Neuronal stem cell (in vitro differentiated cells): Measurements from ENCODE around the gene OR5L1.

Experiments used
- DNase-seq: peaks from one replicate; pipeline ENCODE4 v3.0.0-alpha.2; 2013; ENCODE audit warnings: low spot score
- H2AFZ ChIP-seq: one replicate; pipeline ENCODE4 v1.6.1; 2013; ENCODE audit warnings: mild to moderate bottlenecking, low read length, inconsistent platforms
- H2AK5ac ChIP-seq: 2 replicates; pipeline ENCODE4 v1.6.1; 2013; ENCODE audit warnings: low read depth, mild to moderate bottlenecking, inconsistent platforms, low read length, moderate library complexity, mixed read lengths
- H2BK120ac ChIP-seq: 2 replicates; pipeline ENCODE4 v1.6.1; 2013; ENCODE audit warnings: low read depth, mild to moderate bottlenecking, inconsistent platforms, low read length, moderate library complexity, mixed read lengths
- H2BK12ac ChIP-seq: one replicate; pipeline ENCODE4 v1.6.1; 2013; ENCODE audit warnings: low read length, inconsistent platforms
- H2BK15ac ChIP-seq: 2 replicates; pipeline ENCODE4 v1.6.1; 2013; ENCODE audit warnings: mild to moderate bottlenecking, low read length, inconsistent platforms, mixed read lengths
- H2BK5ac ChIP-seq: one replicate; pipeline ENCODE4 v1.6.1; 2013; ENCODE audit warnings: inconsistent platforms, mild to moderate bottlenecking, low read length, moderate library complexity
- H3K14ac ChIP-seq: one replicate; pipeline ENCODE4 v1.6.1; 2013; ENCODE audit warnings: low read length, inconsistent platforms
- H3K18ac ChIP-seq: 2 replicates; pipeline ENCODE4 v1.6.1; 2013; ENCODE audit warnings: low read length, inconsistent platforms
- H3K23ac ChIP-seq: 2 replicates; pipeline ENCODE4 v1.6.1; 2013; ENCODE audit warnings: low read depth, mild to moderate bottlenecking, mixed read lengths, low read length, inconsistent platforms; ENCODE audit not compliant: poor library complexity
- H3K27ac ChIP-seq: replicated peaks from 3 replicates; pipeline ENCODE4 v1.5.1; 2013; ENCODE audit warnings: low read length, inconsistent platforms
- H3K27me3 ChIP-seq, 3 experiments: 2 replicates each; pipeline ENCODE4 v1.6.1; 2013; ENCODE audit warnings: low read length in 3 of 3, mild to moderate bottlenecking in 2 of 3, inconsistent platforms in 1 of 3, low read depth in 1 of 3, mixed read lengths in 1 of 3, moderate library complexity in 1 of 3; ENCODE audit not compliant: control insufficient read depth in 3 of 3, insufficient read depth in 3 of 3
- H3K36me3 ChIP-seq, 2 donors: replicated peaks in 1 of 2; 2 replicates each; pipeline ENCODE4 v1.6.1; 2013; ENCODE audit warnings: low read length in 2 of 2; ENCODE audit not compliant: control insufficient read depth in 2 of 2, insufficient read depth in 2 of 2
- H3K4ac ChIP-seq: 2 replicates; pipeline ENCODE4 v1.6.1; 2013; ENCODE audit warnings: inconsistent platforms, mild to moderate bottlenecking, low read length, moderate library complexity
- H3K4me1 ChIP-seq, 2 donors: 1 replicate in 1 of 2; 2 replicates in 1 of 2; pipeline ENCODE4 v1.6.1; 2013; ENCODE audit warnings: low read length in 2 of 2, low read depth in 1 of 2; ENCODE audit not compliant: control insufficient read depth in 2 of 2, insufficient read depth in 1 of 2
- H3K4me2 ChIP-seq: one replicate; pipeline ENCODE4 v1.6.1; 2013; ENCODE audit warnings: mild to moderate bottlenecking, low read length, inconsistent platforms; ENCODE audit not compliant: insufficient read depth, poor library complexity, severe bottlenecking
- H3K4me3 ChIP-seq, 2 donors: 2 replicates each; pipeline ENCODE4 v1.5.1; 2013; ENCODE audit warnings: low read length in 2 of 2, mild to moderate bottlenecking in 2 of 2, inconsistent platforms in 1 of 2, moderate library complexity in 1 of 2
- H3K79me1 ChIP-seq: one replicate; pipeline ENCODE4 v1.6.1; 2013; ENCODE audit warnings: low read depth, mild to moderate bottlenecking, inconsistent platforms, low read length, moderate library complexity
- H3K9ac ChIP-seq: one replicate; pipeline ENCODE4 v1.6.1; 2013; ENCODE audit warnings: mild to moderate bottlenecking, low read depth, low read length, inconsistent platforms; ENCODE audit not compliant: poor library complexity
- H3K9me3 ChIP-seq, 2 donors: replicated peaks in 1 of 2; 2 replicates each; pipeline versions ENCODE3 to v1.6.1; 2013; ENCODE audit warnings: low read length in 2 of 2, mild to moderate bottlenecking in 2 of 2, inconsistent platforms in 1 of 2, low read depth in 1 of 2, mixed read lengths in 1 of 2, moderate library complexity in 1 of 2; ENCODE audit not compliant: control insufficient read depth in 2 of 2, insufficient read depth in 1 of 2
- H4K8ac ChIP-seq: one replicate; pipeline ENCODE4 v1.6.1; 2013; ENCODE audit warnings: low read depth, mild to moderate bottlenecking, inconsistent platforms, low read length, moderate library complexity
- H4K91ac ChIP-seq: one replicate; pipeline ENCODE4 v1.6.1; 2013; ENCODE audit warnings: low read length, low read depth, mild to moderate bottlenecking, inconsistent platforms; ENCODE audit not compliant: poor library complexity
- WGBS, 2 donors: extraction: QIAGEN DNeasy Blood & Tissue Kit; methylation state at CpG; one replicate each; pipeline ENCODE4 v1.1.7; 2013; ENCODE audit warnings: missing lambda C conversion rate in 2 of 2, mixed read lengths in 1 of 2; ENCODE audit not compliant: insufficient read length in 2 of 2, insufficient replicate concordance in 1 of 2; ENCODE audit errors: extremely low coverage in 2 of 2; 5-methylcytosine and 5-hydroxymethylcytosine counted together

OR5L1 gene

DNA sequence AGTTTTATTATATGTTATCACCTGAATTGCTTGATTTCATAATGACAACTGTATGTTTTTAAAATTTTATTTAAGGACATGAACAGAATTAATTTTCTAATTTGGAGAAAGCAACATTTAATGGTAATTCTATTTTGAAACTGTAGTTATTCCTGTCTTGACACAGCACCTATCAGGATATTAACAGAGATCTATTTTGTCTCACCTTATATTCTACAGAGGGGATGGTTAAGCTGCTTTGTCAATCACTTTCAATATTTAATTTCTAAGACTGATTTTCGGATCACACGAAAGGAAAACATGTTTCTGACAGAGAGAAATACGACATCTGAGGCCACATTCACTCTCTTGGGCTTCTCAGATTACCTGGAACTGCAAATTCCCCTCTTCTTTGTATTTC is 27.3 kb downstream of the OR5L1 start, which contains the start of gene OR5D16:
Gene OR5D16 (plus strand): TSS at position 301 of the 400 bp plus-strand sequence. CDS start 0 bp downstream, at position 301.
- no CpG with 5 or more reads among the region's 3 CpGs for WGBS, 2 donors
- no peaks in the 10 kb centered on the region for H3K4me1 ChIP-seq
- no peak within 1 kb of the TSS for H3K4me2 ChIP-seq
- H3K23ac ChIP-seq = no peak within 1 kb of the TSS
- H2BK5ac ChIP-seq = no peak within 1 kb of the TSS
- no peak within 1 kb of the TSS for H2AK5ac ChIP-seq
- H2BK120ac ChIP-seq = no peak within 1 kb of the TSS
- peaks cover 0 to 1% of the 10 kb centered on the region in 2 donors for H3K36me3 ChIP-seq
- H4K91ac ChIP-seq = no peak within 1 kb of the TSS
- H3K79me1 ChIP-seq = no peaks in the 10 kb centered on the region
- H3K27ac ChIP-seq = no peak within 1 kb of the TSS
- H2BK12ac ChIP-seq = no peak within 1 kb of the TSS
- H2BK15ac ChIP-seq = no peak within 1 kb of the TSS
- H3K9me3 ChIP-seq = peaks cover 0 to 7% of the 10 kb centered on the region in 2 donors
- no peak for DNase-seq
- H3K27me3 ChIP-seq = no peaks in the 10 kb centered on the region
- no peak within 1 kb of the TSS for H2AFZ ChIP-seq
- no peak within 1 kb of the TSS for H3K9ac ChIP-seq
- H3K4ac ChIP-seq = no peak within 1 kb of the TSS
- H3K14ac ChIP-seq = no peak within 1 kb of the TSS
- H3K18ac ChIP-seq = no peak within 1 kb of the TSS
- H3K4me3 ChIP-seq = no peak within 1 kb of the TSS
- no peak within 1 kb of the TSS for H4K8ac ChIP-seq

DNA sequence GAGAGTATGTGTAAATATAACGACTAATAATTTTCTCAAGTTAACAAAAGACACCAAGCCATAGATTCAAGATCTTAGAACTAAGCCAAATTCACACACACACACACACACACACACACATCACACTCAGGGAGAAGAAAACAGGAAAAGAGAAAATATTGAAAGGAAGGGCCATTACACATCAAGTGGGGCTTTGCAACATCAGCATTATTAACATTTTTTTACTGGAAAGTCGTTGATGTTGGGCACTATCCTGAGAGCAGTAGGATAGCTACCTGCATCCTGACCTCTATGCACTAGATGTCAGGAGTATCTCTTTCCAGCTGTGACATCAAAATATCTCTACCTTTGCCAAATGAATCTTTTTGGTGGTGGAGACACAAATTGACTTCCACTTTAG is 36.3 kb downstream of the OR5L1 start:
- Histone ChIP-seq H3K23ac (no peak overlapping the region), H3K9ac (no peak overlapping the region), H3K4me3 (no peak overlapping the region), H2BK5ac (no peak overlapping the region), H3K18ac (no peak overlapping the region), H2BK12ac (no peak overlapping the region), H4K8ac (no peak overlapping the region), H3K27ac (no peak overlapping the region), H3K4me1 (no peaks in the 10 kb centered on the region), H2BK120ac (no peak overlapping the region), H3K36me3 (no peaks in the 10 kb centered on the region), H4K91ac (no peak overlapping the region), H3K27me3 (no peaks in the 10 kb centered on the region), H3K14ac (no peak overlapping the region), H3K9me3 (peaks cover 0 to 2% of the 10 kb centered on the region in 2 donors), H3K4me2 (no peak overlapping the region), H3K79me1 (no peaks in the 10 kb centered on the region), H2BK15ac (no peak overlapping the region), H3K4ac (no peak overlapping the region), H2AFZ (no peak overlapping the region), H2AK5ac (no peak overlapping the region)
- no CpG with 5 or more reads among the region's 2 CpGs for WGBS, 2 donors
- no peak for DNase-seq

- Histone ChIP-seq H3K9ac (no peak overlapping the region), H3K4ac (no peak overlapping the region), H2BK5ac (no peak overlapping the region), H2BK15ac (no peak overlapping the region), H3K4me1 (no peaks in the 10 kb centered on the region), H4K8ac (no peak overlapping the region), H2BK12ac (no peak overlapping the region), H3K27ac (no peak overlapping the region), H3K4me2 (no peak overlapping the region), H3K14ac (no peak overlapping the region), H3K18ac (no peak overlapping the region), H3K23ac (no peak overlapping the region), H3K36me3 (no peaks in the 10 kb centered on the region), H3K4me3 (no peak overlapping the region), H2BK120ac (no peak overlapping the region), H4K91ac (no peak overlapping the region), H3K9me3 (peaks cover 0 to 2% of the 10 kb centered on the region in 2 donors), H3K79me1 (no peaks in the 10 kb centered on the region), H2AFZ (no peak overlapping the region), H2AK5ac (no peak overlapping the region), H3K27me3 (no peaks in the 10 kb centered on the region)
- DNase-seq = no peak
Observed at GRCh38 chr11:55849037-55849436, 37.9 kb downstream of the OR5L1 start.

DNA sequence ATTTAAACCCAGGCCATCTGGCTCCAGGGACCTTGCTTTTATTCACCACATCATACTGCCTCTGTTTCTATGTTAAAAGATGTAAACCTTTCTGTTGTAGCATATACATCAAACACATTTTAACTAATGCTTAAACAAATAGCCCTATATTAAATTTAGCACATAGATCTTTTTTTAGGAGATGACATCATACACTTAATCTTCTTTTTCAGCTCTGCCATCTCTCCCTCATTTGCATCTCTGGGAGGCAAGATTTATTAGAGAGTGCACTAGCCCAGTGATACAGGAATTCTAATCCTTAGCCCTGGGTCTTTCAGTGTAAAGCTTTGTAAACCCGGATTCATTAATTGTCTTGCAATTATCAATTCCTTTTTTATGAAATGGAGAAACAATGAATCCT is 41.0 kb downstream of the OR5L1 start:
- Histone ChIP-seq H3K36me3 (no peaks in the 10 kb centered on the region), H2AK5ac (no peak overlapping the region), H3K27me3 (no peaks in the 10 kb centered on the region), H3K4me2 (no peak overlapping the region), H3K18ac (no peak overlapping the region), H2BK5ac (no peak overlapping the region), H3K4me1 (no peaks in the 10 kb centered on the region), H2BK120ac (no peak overlapping the region), H3K79me1 (no peaks in the 10 kb centered on the region), H3K9me3 (peaks cover 0 to 5% of the 10 kb centered on the region in 2 donors), H3K9ac (no peak overlapping the region), H2BK12ac (no peak overlapping the region), H3K23ac (no peak overlapping the region), H4K8ac (no peak overlapping the region), H2BK15ac (no peak overlapping the region), H2AFZ (no peak overlapping the region), H3K27ac (no peak overlapping the region), H3K14ac (no peak overlapping the region), H4K91ac (no peak overlapping the region), H3K4me3 (no peak overlapping the region), H3K4ac (no peak overlapping the region)
- DNase-seq = no peak
- no CpG with 5 or more reads among the region's 1 CpG for WGBS, 2 donors
